Right lobe of liver (tissue), 4 donors: Measurements from ENCODE around the gene CPSF3.

Experiments
- POLR2A ChIP-seq: fragments of 450-650 bp; IDR thresholded peaks from one replicate; pipeline ENCODE4 v1.6.1; 2017; ENCODE audit warnings: antibody characterized with exemption, mild to moderate bottlenecking
- TF ChIP-seq, protein P1 (sequence below), 4 donors: fragments of 200-600 bp in 3 of 4; fragments of 450-650 bp in 1 of 4; IDR thresholded peaks; one replicate each; pipeline versions ENCODE4 v1.5.1 to v1.8.0; 2016 to 2022; ENCODE audit warnings: antibody characterized with exemption in 4 of 4, mild to moderate bottlenecking in 2 of 4
- donor health status: DM: no; HTN: no; CAD: no.
- donor health status: DM: no; HTN: no; CAD: no.
- donor health status: DM: no; HTN: yes; CAD: no.

DNA sequence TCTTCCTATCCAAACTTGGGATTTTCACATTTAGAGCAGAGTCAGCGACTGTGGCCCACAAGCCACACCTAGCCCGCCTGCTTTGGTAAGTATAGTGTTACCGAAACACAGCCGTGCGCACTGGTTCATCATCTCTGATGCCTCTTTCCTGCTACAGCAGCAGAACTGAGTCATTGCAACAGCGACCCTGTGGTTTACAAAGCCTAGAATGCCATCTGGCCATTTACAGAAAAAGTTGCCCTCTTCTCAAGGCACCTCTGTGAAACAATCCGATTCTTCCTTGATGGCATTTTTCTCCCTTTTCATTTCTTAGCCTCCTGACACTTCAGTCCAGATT, 40.2 kb downstream of the CPSF3 start:
- TF ChIP-seq, protein P1, sequence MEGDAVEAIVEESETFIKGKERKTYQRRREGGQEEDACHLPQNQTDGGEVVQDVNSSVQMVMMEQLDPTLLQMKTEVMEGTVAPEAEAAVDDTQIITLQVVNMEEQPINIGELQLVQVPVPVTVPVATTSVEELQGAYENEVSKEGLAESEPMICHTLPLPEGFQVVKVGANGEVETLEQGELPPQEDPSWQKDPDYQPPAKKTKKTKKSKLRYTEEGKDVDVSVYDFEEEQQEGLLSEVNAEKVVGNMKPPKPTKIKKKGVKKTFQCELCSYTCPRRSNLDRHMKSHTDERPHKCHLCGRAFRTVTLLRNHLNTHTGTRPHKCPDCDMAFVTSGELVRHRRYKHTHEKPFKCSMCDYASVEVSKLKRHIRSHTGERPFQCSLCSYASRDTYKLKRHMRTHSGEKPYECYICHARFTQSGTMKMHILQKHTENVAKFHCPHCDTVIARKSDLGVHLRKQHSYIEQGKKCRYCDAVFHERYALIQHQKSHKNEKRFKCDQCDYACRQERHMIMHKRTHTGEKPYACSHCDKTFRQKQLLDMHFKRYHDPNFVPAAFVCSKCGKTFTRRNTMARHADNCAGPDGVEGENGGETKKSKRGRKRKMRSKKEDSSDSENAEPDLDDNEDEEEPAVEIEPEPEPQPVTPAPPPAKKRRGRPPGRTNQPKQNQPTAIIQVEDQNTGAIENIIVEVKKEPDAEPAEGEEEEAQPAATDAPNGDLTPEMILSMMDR (IDR thresholded peaks at IDR 0.05) = no peak
- no peak for TF ChIP-seq POLR2A
